ENCODE measurements around the gene BRD3OS. TPM values are rescaled to one million over a fixed set of nuclear protein-coding genes. Genes with fewer than 3 reads are reported as not detected.

The BRD3OS gene
- total RNA-seq, 4 donors from 2014 or later: 0.76 to 9.3 (median 5.8) TPM

- H3K9me3 ChIP-seq: no peaks in the 10 kb centered on the region
- intact Hi-C loops (cut with DNase I; ENCODE audit: low total_unique reads): no loop called here
- H3K4me3 ChIP-seq: no peak overlapping the region
- ATAC-seq (no peak), DNase-seq (no peak)
- no peak overlapping the region for H3K27ac ChIP-seq
- peaks cover 53 to 59% of the 10 kb centered on the region in 2 donors for H3K4me1 ChIP-seq
- H3K36me3 ChIP-seq: peaks cover 0 to 56% of the 10 kb centered on the region in 2 donors
- TF ChIP-seq CTCF (IDR thresholded peaks at IDR 0.05 in 4 of 5, conservative IDR thresholded peaks at IDR 0.05 in 1 of 5) (no peak), POLR2A (IDR thresholded peaks at IDR 0.05) (no peak)
- H3K27me3 ChIP-seq: no peaks in the 10 kb centered on the region
- in situ Hi-C loops (cut with MboI; ENCODE audit: low sequenced_read_pairs in 4 of 4): no loop called here
Observed at GRCh38 chr9:134051319-134051718, 26.0 kb downstream of the BRD3OS start.

- DNase-seq: no peak
- H3K9me3 ChIP-seq: no peaks in the 10 kb centered on the region
- intact Hi-C loops (cut with DNase I; ENCODE audit: low total_unique reads): no loop called here
- no peak overlapping the region for H3K27ac ChIP-seq
- H3K36me3 ChIP-seq: peaks cover 0 to 49% of the 10 kb centered on the region in 2 donors
- no peaks in the 10 kb centered on the region for H3K27me3 ChIP-seq
- peaks cover 57 to 60% of the 10 kb centered on the region in 2 donors for H3K4me1 ChIP-seq
- in situ Hi-C loops (cut with MboI; ENCODE audit: low sequenced_read_pairs in 4 of 4): no loop called here
- ATAC-seq: no peak
- TF ChIP-seq POLR2A (IDR thresholded peaks at IDR 0.05) (no peak), CTCF (IDR thresholded peaks at IDR 0.05 in 4 of 5, conservative IDR thresholded peaks at IDR 0.05 in 1 of 5) (no peak)
- H3K4me3 ChIP-seq: no peak overlapping the region
Observed at GRCh38 chr9:134052491-134052890, 27.2 kb downstream of the BRD3OS start.

GRCh38 chr9:134052941-134053340 is 27.7 kb downstream of the BRD3OS start:
- H3K9me3 ChIP-seq: no peaks in the 10 kb centered on the region
- peak overlapping the region in 1 of 4 donors; percentile 81 for H3K27ac ChIP-seq
- peaks cover 57 to 65% of the 10 kb centered on the region in 2 donors for H3K4me1 ChIP-seq
- no peak for TF ChIP-seq POLR2A (IDR thresholded peaks at IDR 0.05)
- TF ChIP-seq CTCF (IDR thresholded peaks at IDR 0.05 in 4 of 5, conservative IDR thresholded peaks at IDR 0.05 in 1 of 5): no peak
- in situ Hi-C loops (cut with MboI; ENCODE audit: low sequenced_read_pairs in 4 of 4): no loop called here
- ATAC-seq: no peak
- H3K27me3 ChIP-seq: no peaks in the 10 kb centered on the region
- intact Hi-C loops (cut with DNase I; ENCODE audit: low total_unique reads): no loop called here
- no peak overlapping the region for H3K4me3 ChIP-seq
- H3K36me3 ChIP-seq: peaks cover 0 to 45% of the 10 kb centered on the region in 2 donors
- no peak for DNase-seq

- in situ Hi-C loops (cut with MboI; ENCODE audit: low sequenced_read_pairs in 4 of 4) (no loop called here), intact Hi-C loops (cut with DNase I; ENCODE audit: low total_unique reads) (no loop called here)
- Histone ChIP-seq H3K9me3 (no peaks in the 10 kb centered on the region), H3K27me3 (no peaks in the 10 kb centered on the region), H3K36me3 (peaks cover 0 to 40% of the 10 kb centered on the region in 2 donors), H3K4me1 (peaks cover 61 to 70% of the 10 kb centered on the region in 2 donors), H3K4me3 (no peak overlapping the region), H3K27ac (peak overlapping the region in 2 of 4 donors; percentile 27 to 81)
- no peak for DNase-seq
- ATAC-seq: no peak
- TF ChIP-seq CTCF (IDR thresholded peaks at IDR 0.05 in 4 of 5, conservative IDR thresholded peaks at IDR 0.05 in 1 of 5) (no peak), POLR2A (IDR thresholded peaks at IDR 0.05) (no peak)
Observed at GRCh38 chr9:134053401-134053871, 28.2 kb downstream of the BRD3OS start.

Data from gastrocnemius medialis (tissue), 4 donors.